Stimulated activated naive CD8-positive, alpha-beta T cell treated with anti-CD3 and anti-CD28 coated beads, Interleukin-15, amount 100 ng/mL, for 72 hours (primary cell): Measurements from ENCODE around the gene FXYD7.
"Not testable (repeated sequence)": the region's sequence is repeated elsewhere in the genome, so short reads cannot be mapped to it uniquely, and the experiment has no call there.

Experiments
- ATAC-seq: fragments of 150-1000 bp; cut with Tn5 transposase; 2 replicates; pipeline ENCODE4 v1.10.0; 2021; ENCODE audit warnings: mild to moderate bottlenecking, moderate library complexity
- DNase-seq, 2 donors: peaks; one replicate each; pipeline ENCODE4 v3.0.0; 2021 to 2022
- H3K27ac Mint-ChIP-seq, 2 donors: one replicate each; pipeline ENCODE4 v1.8.0; 2022; ENCODE audit warnings: mild to moderate bottlenecking in 2 of 2, mixed read lengths in 2 of 2, moderate library complexity in 2 of 2
- H3K27me3 Mint-ChIP-seq: one replicate; pipeline ENCODE4 v1.8.0; 2022; ENCODE audit warnings: mixed read lengths
- H3K4me1 Mint-ChIP-seq: one replicate; pipeline ENCODE4 v1.8.0; 2022; ENCODE audit warnings: mild to moderate bottlenecking, mixed read lengths
- H3K4me3 Mint-ChIP-seq, 2 donors: one replicate each; pipeline ENCODE4 v1.8.0; 2022; ENCODE audit warnings: mild to moderate bottlenecking in 2 of 2, mixed read lengths in 2 of 2, moderate library complexity in 1 of 2
- H3K9me3 Mint-ChIP-seq, 2 donors: one replicate each; pipeline ENCODE4 v1.8.0; 2022; ENCODE audit warnings: mixed read lengths in 2 of 2

The FXYD7 gene, protein sequence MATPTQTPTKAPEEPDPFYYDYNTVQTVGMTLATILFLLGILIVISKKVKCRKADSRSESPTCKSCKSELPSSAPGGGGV

DNA sequence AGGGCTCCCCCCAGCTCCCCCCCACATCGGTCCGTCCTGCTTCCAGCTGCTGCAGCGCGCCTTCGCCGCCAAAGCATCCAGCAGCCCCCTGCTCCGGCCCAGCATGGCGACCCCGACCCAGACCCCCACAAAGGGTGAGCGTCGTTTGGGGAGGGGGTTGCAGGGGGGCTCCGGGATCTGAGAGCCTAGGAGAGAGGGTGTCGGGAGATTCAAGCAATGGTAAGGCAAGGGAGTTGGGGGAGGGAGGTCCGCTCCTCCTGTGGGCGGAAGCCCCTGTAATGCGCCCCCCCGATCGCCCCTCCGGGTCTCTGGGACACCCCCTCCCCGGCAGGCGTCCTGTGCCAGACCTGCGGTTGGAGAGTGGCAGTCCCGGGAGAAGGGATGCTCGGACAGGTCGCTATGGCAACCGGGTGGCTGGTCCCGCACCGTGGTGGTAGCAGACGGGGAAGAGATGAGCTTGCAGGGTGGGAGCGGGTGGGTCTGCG lies at the start of gene FXYD7:
Gene FXYD7, plus strand, starts transcription at position 25 of the 485 bp plus-strand sequence. Its CDS starts 79 bp downstream, at position 104.
- Mint-ChIP-seq H3K27me3 (peaks cover 12% of the 10 kb centered on the region), H3K27ac (no peak within 1 kb of the TSS), H3K4me3 (peak within 1 kb of the TSS; percentile 81 to 86), H3K4me1 (peaks cover 51% of the 10 kb centered on the region), H3K9me3 (no peaks in the 10 kb centered on the region)
- ATAC-seq (no peak), DNase-seq (no peak)

DNA sequence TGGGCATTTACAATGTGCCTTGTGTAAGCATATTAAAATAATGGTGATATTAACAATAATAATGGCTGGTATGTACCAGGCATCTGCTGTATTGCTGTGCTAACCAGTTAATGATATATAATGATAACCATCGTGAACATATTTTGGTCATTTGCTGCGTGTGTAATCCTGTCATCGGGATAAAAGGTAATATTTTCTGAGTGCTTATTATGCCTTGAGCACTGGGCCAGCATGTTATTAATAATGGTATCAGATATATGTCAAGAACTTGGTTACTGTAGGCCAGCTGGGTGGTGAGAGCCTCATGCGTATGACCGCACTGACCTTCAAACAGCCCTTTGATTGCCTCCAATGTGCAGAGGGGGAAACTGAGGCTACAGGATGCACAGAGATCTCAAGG lies 49.6 kb upstream of the FXYD7 start:
- Mint-ChIP-seq H3K4me3 (no peak overlapping the region), H3K27ac (no peak overlapping the region), H3K9me3 (no peaks in the 10 kb centered on the region), H3K27me3 (no peaks in the 10 kb centered on the region), H3K4me1 (peaks cover 5% of the 10 kb centered on the region)
- no peak for ATAC-seq
- DNase-seq: no peak

DNA sequence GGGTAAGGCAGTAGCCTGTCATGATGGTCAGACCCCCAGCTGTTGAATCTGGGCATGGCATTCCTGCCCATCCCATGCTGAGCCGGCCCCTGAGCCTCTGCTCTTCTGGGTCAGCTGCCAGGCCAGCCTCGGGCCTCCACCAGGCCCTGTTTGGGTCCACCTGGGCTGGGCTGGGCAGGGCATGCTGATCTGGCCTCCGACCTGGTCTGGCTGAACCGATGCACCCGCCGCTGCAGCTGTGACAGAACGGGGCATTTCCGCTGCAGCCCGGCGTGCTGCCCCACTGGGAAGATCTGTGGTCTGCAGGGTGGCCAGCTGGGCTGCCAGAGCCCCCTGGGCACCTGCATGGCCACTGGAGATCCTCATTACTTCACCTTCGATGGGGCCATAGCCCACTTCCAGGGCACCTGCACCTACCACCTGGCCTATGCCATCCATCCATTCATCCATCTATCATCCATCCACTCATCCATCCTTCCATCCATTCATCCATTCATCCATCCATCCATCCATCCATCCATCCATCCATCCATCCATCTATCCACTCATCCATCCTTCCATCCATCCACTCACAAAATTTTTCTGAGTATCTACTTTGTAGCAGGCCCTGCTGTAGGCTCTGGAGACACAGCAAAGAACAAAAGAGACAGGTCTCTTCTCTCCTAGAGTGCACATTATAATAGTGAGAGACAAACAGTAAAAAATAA lies 49.0 kb upstream of the FXYD7 start:
- H3K27ac Mint-ChIP-seq: peak overlapping the region in 1 of 2 donors; percentile 54
- no peaks in the 10 kb centered on the region for H3K9me3 Mint-ChIP-seq
- no peak overlapping the region for H3K4me3 Mint-ChIP-seq
- H3K27me3 Mint-ChIP-seq: no peaks in the 10 kb centered on the region
- H3K4me1 Mint-ChIP-seq: peaks cover 5% of the 10 kb centered on the region
- DNase-seq: no peak
- ATAC-seq: no peak

DNA sequence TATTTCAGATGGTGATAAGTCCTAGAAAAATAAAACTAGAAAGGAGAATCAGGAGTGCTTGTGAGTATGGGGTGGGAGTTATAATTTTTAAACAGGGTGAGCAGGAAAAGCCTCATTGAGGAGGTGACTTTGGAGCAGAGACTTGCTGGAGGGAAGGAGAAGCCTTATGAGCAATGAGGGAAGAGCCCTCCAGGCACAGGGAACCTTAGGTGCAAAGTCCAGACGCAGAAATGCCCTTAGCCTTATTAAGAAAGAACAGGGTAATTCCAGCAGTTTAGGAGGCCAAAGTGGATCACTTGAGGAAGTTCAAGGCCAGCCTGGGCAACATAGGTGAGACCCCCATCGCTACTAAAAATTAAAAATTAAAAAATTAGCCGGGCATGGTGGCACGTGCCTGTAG lies 48.4 kb upstream of the FXYD7 start:
- H3K27ac Mint-ChIP-seq: peak overlapping the region in 1 of 2 donors; percentile 54
- ATAC-seq (no peak), DNase-seq (no peak)
- no peaks in the 10 kb centered on the region for H3K9me3 Mint-ChIP-seq
- peaks cover 5% of the 10 kb centered on the region for H3K4me1 Mint-ChIP-seq
- H3K4me3 Mint-ChIP-seq: no peak overlapping the region
- no peaks in the 10 kb centered on the region for H3K27me3 Mint-ChIP-seq

DNA sequence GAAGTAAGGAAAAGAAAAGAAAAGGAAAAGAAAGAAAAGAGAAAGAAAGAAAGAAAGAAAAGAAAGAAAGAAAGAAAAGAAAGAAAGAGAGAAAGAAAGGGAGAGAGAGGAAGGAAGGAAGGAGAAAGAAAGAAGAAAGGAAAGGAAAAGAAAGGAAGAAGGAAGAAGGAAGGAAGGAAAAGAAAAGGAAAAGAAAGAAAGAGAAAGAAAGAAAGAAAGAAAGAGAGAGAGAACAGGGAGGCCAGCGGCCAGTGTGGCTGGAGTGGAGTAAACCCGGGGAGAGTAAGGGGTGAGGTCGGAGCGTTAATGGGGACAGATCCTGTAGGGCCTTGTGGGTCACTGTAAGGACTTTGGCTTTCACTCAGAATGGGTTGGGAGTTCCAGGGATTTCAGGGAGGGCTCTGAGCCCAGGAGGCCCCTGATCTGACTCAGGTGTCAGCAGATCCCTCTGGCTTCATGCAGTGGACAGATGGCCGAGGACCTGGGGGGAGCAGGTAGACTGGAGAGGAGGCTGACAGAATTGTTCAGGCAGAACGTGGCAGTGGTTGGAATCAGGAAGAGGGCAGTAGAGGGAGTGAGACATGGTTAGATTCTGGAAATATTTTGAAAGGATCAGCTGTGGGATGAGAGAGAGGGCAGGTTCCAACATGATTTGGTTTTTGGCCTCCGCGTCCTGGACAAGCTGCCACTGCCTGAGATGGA lies 47.2 kb upstream of the FXYD7 start:
- H3K4me1 Mint-ChIP-seq: peaks cover under 1% of the 10 kb centered on the region
- H3K27me3 Mint-ChIP-seq: no peaks in the 10 kb centered on the region
- H3K4me3 Mint-ChIP-seq: no peak overlapping the region
- DNase-seq (no peak), ATAC-seq (no peak)
- H3K27ac Mint-ChIP-seq: peak overlapping the region; percentile 3 to 20
- H3K9me3 Mint-ChIP-seq: no peaks in the 10 kb centered on the region

DNA sequence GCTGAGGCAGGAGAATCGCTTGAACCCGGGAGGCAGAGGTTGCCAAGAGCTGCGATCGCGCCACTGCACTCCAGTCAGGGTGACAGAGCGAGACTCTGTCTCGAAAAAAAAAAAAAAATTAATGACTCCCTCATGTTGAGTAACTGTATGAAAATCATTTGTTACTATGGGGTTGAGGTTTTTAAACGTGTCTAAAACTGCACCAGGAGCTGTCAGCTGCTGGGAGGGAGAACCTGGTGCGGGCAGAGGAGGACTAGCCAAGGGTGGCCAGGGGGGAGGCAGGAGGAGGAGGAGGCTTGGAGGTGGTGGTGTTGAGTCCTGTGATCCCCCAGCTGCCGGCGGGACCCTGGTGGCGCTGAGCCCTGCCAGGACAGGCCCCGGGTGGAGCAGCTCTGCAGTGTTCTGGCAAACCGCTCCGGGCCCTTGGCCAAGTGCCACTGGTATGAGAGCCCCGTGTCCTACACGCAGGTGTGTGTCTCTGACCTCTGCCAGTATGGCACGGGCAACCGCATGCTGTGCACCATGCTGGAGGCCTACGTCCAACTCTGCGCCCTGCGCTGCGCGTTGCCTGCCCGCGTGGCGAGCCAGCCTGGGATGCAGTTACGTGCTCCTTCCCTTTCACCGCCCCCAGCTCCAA lies 44.5 kb upstream of the FXYD7 start:
- no peak for DNase-seq

GRCh38 chr19:35099155-35099896 lies 43.7 kb upstream of the FXYD7 start:
- Mint-ChIP-seq H3K9me3 (no peaks in the 10 kb centered on the region), H3K4me3 (no peak overlapping the region), H3K27me3 (no peaks in the 10 kb centered on the region), H3K4me1 (no peaks in the 10 kb centered on the region), H3K27ac (no peak overlapping the region)
- DNase-seq (no peak), ATAC-seq (no peak)

More for the DNA sequence above, 44.5 kb upstream of the FXYD7 start:
- Mint-ChIP-seq H3K27me3 (no peaks in the 10 kb centered on the region), H3K4me3 (no peak overlapping the region), H3K4me1 (no peaks in the 10 kb centered on the region), H3K27ac (no peak overlapping the region), H3K9me3 (no peaks in the 10 kb centered on the region)
- ATAC-seq: no peak

GRCh38 chr19:35099897-35100275 lies 43.2 kb upstream of the FXYD7 start:
- ATAC-seq (no peak), DNase-seq (no peak)
- H3K27me3 Mint-ChIP-seq: no peaks in the 10 kb centered on the region
- no peak overlapping the region for H3K27ac Mint-ChIP-seq
- no peak overlapping the region for H3K4me3 Mint-ChIP-seq
- no peaks in the 10 kb centered on the region for H3K4me1 Mint-ChIP-seq
- no peaks in the 10 kb centered on the region for H3K9me3 Mint-ChIP-seq

- Mint-ChIP-seq H3K4me1 (no peaks in the 10 kb centered on the region), H3K27ac (no peak overlapping the region), H3K4me3 (no peak overlapping the region), H3K9me3 (no peaks in the 10 kb centered on the region), H3K27me3 (no peaks in the 10 kb centered on the region)
- DNase-seq (no peak), ATAC-seq (no peak)
These were observed 42.2 kb upstream of the FXYD7 start for GRCh38 chr19:35100588-35101533.

DNA sequence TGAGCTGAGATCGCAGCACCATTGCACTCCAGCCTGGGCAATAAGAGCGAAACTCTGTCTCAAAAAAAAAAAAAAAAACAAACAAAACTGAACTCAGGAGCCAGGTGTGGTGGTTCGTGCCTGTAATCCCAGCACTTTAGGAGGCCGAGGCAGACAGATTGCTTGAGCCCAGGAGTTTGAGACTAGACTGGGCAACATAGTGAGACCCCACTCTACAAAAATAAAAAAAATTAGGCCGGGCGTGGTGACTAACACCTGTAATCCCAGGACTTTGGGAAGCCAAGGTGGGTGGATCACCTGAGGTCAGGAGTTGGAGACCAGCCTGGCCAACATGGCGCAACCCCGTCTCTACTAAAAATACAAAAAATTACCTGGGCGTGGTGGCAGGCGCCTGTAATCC lies 41.1 kb upstream of the FXYD7 start:
- not testable (repeated sequence) for H3K4me1 Mint-ChIP-seq, ATAC-seq, DNase-seq, H3K27ac Mint-ChIP-seq, H3K27me3 Mint-ChIP-seq, H3K4me3 Mint-ChIP-seq, H3K9me3 Mint-ChIP-seq

DNA sequence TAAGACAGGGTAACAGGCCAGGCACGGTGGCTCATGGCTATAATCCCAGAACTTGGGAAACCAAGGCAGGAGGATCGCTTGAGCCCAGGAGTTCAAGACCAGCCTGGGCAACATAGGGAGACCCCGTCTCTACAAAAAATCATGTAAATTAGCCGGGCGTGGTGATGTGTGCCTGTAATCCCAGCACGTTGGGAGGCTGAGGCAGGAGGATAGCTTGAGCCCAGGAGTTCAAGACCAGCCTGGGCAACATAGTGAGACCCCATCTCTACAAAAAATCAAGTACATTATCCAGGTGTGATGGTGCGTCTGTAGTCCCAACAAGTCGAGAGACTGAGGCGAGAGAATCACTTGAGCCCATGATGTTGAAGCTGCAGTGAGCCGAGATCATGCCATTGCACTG lies 39.4 kb upstream of the FXYD7 start:
- not testable (repeated sequence) for DNase-seq, H3K27ac Mint-ChIP-seq, ATAC-seq, H3K4me1 Mint-ChIP-seq, H3K4me3 Mint-ChIP-seq, H3K27me3 Mint-ChIP-seq, H3K9me3 Mint-ChIP-seq

DNA sequence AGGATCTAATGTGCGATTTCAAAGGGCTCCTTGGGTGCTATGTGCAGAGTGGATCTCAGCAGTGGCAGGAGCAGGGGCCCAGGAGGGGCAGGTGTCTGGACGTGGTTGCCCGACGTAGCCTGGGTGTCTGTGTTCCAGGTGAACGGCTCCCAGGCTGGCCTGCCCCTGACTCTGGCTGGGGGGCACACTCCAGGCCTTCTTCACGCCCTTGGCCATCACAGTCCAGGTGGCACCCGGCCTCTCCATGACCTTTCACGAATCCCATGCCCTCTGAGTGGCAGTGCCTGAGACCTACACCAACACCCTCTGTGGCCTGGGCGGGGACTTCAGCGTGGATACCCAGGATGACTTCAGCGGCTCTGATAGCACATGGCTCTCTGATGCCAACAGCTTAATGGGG lies 38.7 kb upstream of the FXYD7 start:
- no peak overlapping the region for H3K27ac Mint-ChIP-seq
- peaks cover 8% of the 10 kb centered on the region for H3K4me1 Mint-ChIP-seq
- no peaks in the 10 kb centered on the region for H3K27me3 Mint-ChIP-seq
- H3K9me3 Mint-ChIP-seq: no peaks in the 10 kb centered on the region
- no peak overlapping the region for H3K4me3 Mint-ChIP-seq
- DNase-seq (no peak), ATAC-seq (no peak)

DNA sequence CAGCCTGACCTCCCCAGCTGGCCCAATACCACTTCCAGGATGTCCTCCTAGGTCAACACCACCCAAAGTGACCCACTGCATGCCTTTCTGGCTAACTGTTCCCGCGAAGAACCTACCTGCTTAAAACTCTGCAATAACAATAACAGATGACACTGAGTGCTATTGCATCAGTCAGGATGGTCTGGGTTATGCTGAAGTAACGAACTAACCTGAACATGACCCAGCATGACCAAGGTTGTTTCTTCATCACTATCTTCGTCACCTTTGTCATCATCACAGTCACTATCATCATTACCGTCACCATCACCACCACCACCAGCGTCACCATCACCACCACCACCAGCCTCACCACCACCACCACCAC lies 38.0 kb upstream of the FXYD7 start:
- peaks cover 5% of the 10 kb centered on the region for H3K27me3 Mint-ChIP-seq
- peaks cover 8% of the 10 kb centered on the region for H3K4me1 Mint-ChIP-seq
- peak; percentile 43 for ATAC-seq
- DNase-seq: no peak
- no peak overlapping the region for H3K4me3 Mint-ChIP-seq
- H3K27ac Mint-ChIP-seq: no peak overlapping the region
- H3K9me3 Mint-ChIP-seq: no peaks in the 10 kb centered on the region

GRCh38 chr19:35105411-35106290 lies 37.4 kb upstream of the FXYD7 start:
- Mint-ChIP-seq H3K27ac (peak overlapping the region in 1 of 2 donors; percentile 57), H3K4me1 (peaks cover 8% of the 10 kb centered on the region), H3K27me3 (peaks cover 5% of the 10 kb centered on the region), H3K9me3 (no peaks in the 10 kb centered on the region), H3K4me3 (no peak overlapping the region)
- ATAC-seq: peak; percentile 65
- DNase-seq: peak; percentile 12 to 42
